HEK293 (cell line): ENCODE data around the gene HSD17B7.

Experiments
- BCL11B ChIP-seq: fragments of 450-650 bp; formaldehyde crosslinking; IDR thresholded peaks from 2 replicates; pipeline ENCODE4 v1.5.1; 2016; ENCODE audit warnings: low read depth, missing biosample characterization, missing genetic modification characterization
- YY1 ChIP-seq: fragments of 450-650 bp; formaldehyde crosslinking; IDR thresholded peaks from 2 replicates; pipeline ENCODE4 v1.5.1; 2018; ENCODE audit warnings: missing biosample characterization, missing genetic modification characterization
- ZBTB17 ChIP-seq: fragments of 450-650 bp; formaldehyde crosslinking; IDR thresholded peaks from 2 replicates; pipeline ENCODE4 v1.5.1; 2016; ENCODE audit warnings: missing biosample characterization, missing genetic modification characterization
- ZNF146 ChIP-seq: fragments of 450-650 bp; formaldehyde crosslinking; IDR thresholded peaks from 2 replicates; pipeline ENCODE4 v1.5.1; 2016; ENCODE audit warnings: missing biosample characterization, missing genetic modification characterization
- ZNF19 ChIP-seq: fragments of 450-650 bp; formaldehyde crosslinking; IDR thresholded peaks from 2 replicates; pipeline ENCODE4; 2016; ENCODE audit warnings: missing biosample characterization, missing genetic modification characterization, low read depth
- ZNF335 ChIP-seq: fragments of 450-650 bp; formaldehyde crosslinking; conservative IDR thresholded peaks from 2 replicates; pipeline ENCODE4 v1.5.1; 2016; ENCODE audit warnings: missing biosample characterization, missing genetic modification characterization
- ZNF473 ChIP-seq: fragments of 450-650 bp; formaldehyde crosslinking; IDR thresholded peaks from 2 replicates; pipeline ENCODE4 v1.5.1; 2017; ENCODE audit warnings: missing biosample characterization, missing genetic modification characterization
- ZNF701 ChIP-seq: fragments of 450-650 bp; formaldehyde crosslinking; IDR thresholded peaks from 2 replicates; pipeline ENCODE4 v1.5.1; 2016; ENCODE audit warnings: missing biosample characterization, missing genetic modification characterization
- ZNF76 ChIP-seq: fragments of 450-650 bp; formaldehyde crosslinking; IDR thresholded peaks from 2 replicates; pipeline ENCODE4; 2016; ENCODE audit warnings: low read depth, missing biosample characterization, missing genetic modification characterization, borderline replicate concordance
- TF ChIP-seq, protein P1 (sequence below): fragments of 450-650 bp; formaldehyde crosslinking; IDR thresholded peaks from 2 replicates; pipeline ENCODE4 v1.5.1; 2016; ENCODE audit warnings: missing biosample characterization, missing genetic modification characterization

DNA sequence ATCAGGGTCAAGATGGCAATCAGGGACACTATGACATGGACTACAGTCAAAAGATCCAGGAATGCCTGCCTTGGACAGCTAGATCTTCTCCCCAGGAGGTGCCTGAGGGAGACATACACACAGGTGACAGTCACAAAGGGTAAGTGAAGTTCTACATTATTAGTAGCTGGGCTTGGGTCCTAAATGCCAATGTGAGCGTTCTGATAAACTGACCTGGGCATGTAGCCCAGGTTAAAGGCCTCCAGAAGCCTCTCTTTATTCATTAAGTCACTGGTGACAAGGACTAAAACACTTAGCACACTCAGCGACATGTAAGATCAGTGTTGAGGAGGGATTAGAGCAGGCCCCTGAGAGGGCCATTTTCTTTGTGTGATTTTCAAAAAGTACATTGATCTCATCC lies 48.9 kb upstream of the HSD17B7 start:
- no peak for TF ChIP-seq YY1 (tag by site-specific recombination)
- TF ChIP-seq, protein P1, sequence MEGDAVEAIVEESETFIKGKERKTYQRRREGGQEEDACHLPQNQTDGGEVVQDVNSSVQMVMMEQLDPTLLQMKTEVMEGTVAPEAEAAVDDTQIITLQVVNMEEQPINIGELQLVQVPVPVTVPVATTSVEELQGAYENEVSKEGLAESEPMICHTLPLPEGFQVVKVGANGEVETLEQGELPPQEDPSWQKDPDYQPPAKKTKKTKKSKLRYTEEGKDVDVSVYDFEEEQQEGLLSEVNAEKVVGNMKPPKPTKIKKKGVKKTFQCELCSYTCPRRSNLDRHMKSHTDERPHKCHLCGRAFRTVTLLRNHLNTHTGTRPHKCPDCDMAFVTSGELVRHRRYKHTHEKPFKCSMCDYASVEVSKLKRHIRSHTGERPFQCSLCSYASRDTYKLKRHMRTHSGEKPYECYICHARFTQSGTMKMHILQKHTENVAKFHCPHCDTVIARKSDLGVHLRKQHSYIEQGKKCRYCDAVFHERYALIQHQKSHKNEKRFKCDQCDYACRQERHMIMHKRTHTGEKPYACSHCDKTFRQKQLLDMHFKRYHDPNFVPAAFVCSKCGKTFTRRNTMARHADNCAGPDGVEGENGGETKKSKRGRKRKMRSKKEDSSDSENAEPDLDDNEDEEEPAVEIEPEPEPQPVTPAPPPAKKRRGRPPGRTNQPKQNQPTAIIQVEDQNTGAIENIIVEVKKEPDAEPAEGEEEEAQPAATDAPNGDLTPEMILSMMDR, result no peak
- TF ChIP-seq ZNF146 (tag by site-specific recombination), result no peak
- TF ChIP-seq ZNF335, result no peak
- no peak for TF ChIP-seq BCL11B (tag by site-specific recombination)
- no peak for TF ChIP-seq ZNF76 (tag by site-specific recombination)
- TF ChIP-seq ZBTB17 (tag by site-specific recombination), result no peak
- no peak for TF ChIP-seq ZNF701 (tag by site-specific recombination)
- TF ChIP-seq ZNF19, result no peak
- no peak for TF ChIP-seq ZNF473
